HepG2 (cell line): Measurements from ENCODE around the gene GDF7. TPM values are rescaled to one million over a fixed set of nuclear protein-coding genes. Genes with fewer than 3 reads are reported as not detected.
A peak's percentile ranks its signal among the peaks of the same experiment; 100 is the strongest.

Source experiments
- FOXA1 ChIP-seq, 2 experiments: fragments of 450-650 bp in 1 of 2; sonication (generic) in 1 of 2; formaldehyde crosslinking in 1 of 2; IDR thresholded peaks; 2 replicates each; pipeline versions ENCODE4 v1.4.0 to v1.6.1; 2016 to 2020; ENCODE audit warnings: missing genetic modification reagents in 1 of 2
- FOXP4 ChIP-seq: sonication (generic); formaldehyde crosslinking; IDR thresholded peaks from 2 replicates; pipeline ENCODE4 v1.4.0; 2020; ENCODE audit warnings: missing genetic modification reagents
- IRX3 ChIP-seq: sonication (generic); formaldehyde crosslinking; IDR thresholded peaks from 2 replicates; pipeline ENCODE4 v1.8.1; 2023; ENCODE audit warnings: mild to moderate bottlenecking, low read depth, missing genetic modification reagents, borderline replicate concordance
- KDM6A ChIP-seq: IDR thresholded peaks from 2 replicates; pipeline ENCODE4 v1.6.1; 2016; ENCODE audit warnings: low read depth
- MAF1 ChIP-seq: sonication (generic); formaldehyde crosslinking; IDR thresholded peaks from 2 replicates; pipeline ENCODE4 v1.5.0; 2020; ENCODE audit warnings: missing genetic modification reagents, borderline replicate concordance
- MXI1 ChIP-seq: IDR thresholded peaks from 3 replicates; pipeline ENCODE4 v1.6.1; 2012; ENCODE audit warnings: low read depth, low read length, inconsistent platforms, borderline replicate concordance
- SKIL ChIP-seq: sonication (generic); formaldehyde crosslinking; IDR thresholded peaks from 2 replicates; pipeline ENCODE4 v1.8.0; 2022; ENCODE audit warnings: missing genetic modification reagents, mild to moderate bottlenecking, moderate library complexity, borderline replicate concordance
- SOX5 ChIP-seq: IDR thresholded peaks from 2 replicates; pipeline ENCODE4 v1.6.1; 2016; ENCODE audit warnings: borderline replicate concordance
- TRIM24 ChIP-seq: sonication (generic); formaldehyde crosslinking; IDR thresholded peaks from 2 replicates; pipeline ENCODE4 v1.8.0; 2022; ENCODE audit warnings: mild to moderate bottlenecking, missing genetic modification reagents
- ZBTB21 ChIP-seq: sonication (generic); formaldehyde crosslinking; IDR thresholded peaks from 2 replicates; pipeline ENCODE4 v1.4.0; 2020; ENCODE audit warnings: missing genetic modification reagents
- ZHX2 ChIP-seq, 2 experiments: sonication (generic) in 1 of 2; formaldehyde crosslinking in 1 of 2; IDR thresholded peaks; 2 replicates each; pipeline versions ENCODE4 v1.6.1 to v1.9.0; 2014 to 2022; ENCODE audit warnings: antibody characterized with exemption in 1 of 2, borderline replicate concordance in 1 of 2, inconsistent platforms in 1 of 2, low read depth in 1 of 2, missing genetic modification reagents in 1 of 2
- ZNF879 ChIP-seq: sonication (generic); formaldehyde crosslinking; IDR thresholded peaks from 2 replicates; pipeline ENCODE4 v1.8.1; 2023; ENCODE audit warnings: missing genetic modification reagents
- polyA plus RNA-seq, 8 experiments: library from polyadenylated mRNA; depleted of rRNA in 3 of 8; stranded (reverse) in 7 of 8; unstranded in 1 of 8; fragments of >200 nt; fragmentation: Illumina TruSeq in 4 of 8; extraction: Trizol in 4 of 8; gene quantifications; 2 replicates each; pipeline versions ENCODE4 v1.2.1 to v1.2.3, GENCODE V29; 2011 to 2016; ENCODE audit warnings: low read depth in 4 of 8, missing spikeins in 1 of 8, mixed read lengths in 1 of 8; ENCODE audit not compliant: insufficient read depth in 1 of 8
- total RNA-seq, 5 experiments: library from RNA; depleted of rRNA; stranded (reverse); fragments of >200 nt; fragmentation: Illumina TruSeq; extraction: Trizol; gene quantifications; 2 replicates each; pipeline ENCODE4 v1.2.3, GENCODE V29; 2016; ENCODE audit warnings: low read depth in 1 of 5
- TF ChIP-seq, protein P1 (sequence below): sonication (generic); formaldehyde crosslinking; IDR thresholded peaks from 2 replicates; pipeline ENCODE4 v1.4.0; 2020; ENCODE audit warnings: missing genetic modification reagents, borderline replicate concordance
- TF ChIP-seq, protein P2 (sequence below): sonication (generic); formaldehyde crosslinking; IDR thresholded peaks from 2 replicates; pipeline ENCODE4 v1.5.1; 2020; ENCODE audit warnings: missing genetic modification reagents, mild to moderate bottlenecking, borderline replicate concordance

Gene GDF7
- total and polyA plus RNA-seq, 2 of the 13 experiments (the other 11 are each of a cell fraction or from before 2014, with no cell fraction given) = 1.6 to 15.0 TPM

- no peak for TF ChIP-seq ZHX2 (IDR thresholded peaks at IDR 0.05; ENCODE audit: low read depth)
- no peak for TF ChIP-seq ZHX2 (CRISPR knock-in tag; IDR thresholded peaks at IDR 0.05; ENCODE audit: borderline replicate concordance)
- TF ChIP-seq KDM6A (CRISPR knock-in tag) = no peak
- no peak for TF ChIP-seq FOXA1 (IDR thresholded peaks at IDR 0.05)
- no peak for TF ChIP-seq FOXA1 (CRISPR knock-in tag; IDR thresholded peaks at IDR 0.05)
- TF ChIP-seq, protein P1, sequence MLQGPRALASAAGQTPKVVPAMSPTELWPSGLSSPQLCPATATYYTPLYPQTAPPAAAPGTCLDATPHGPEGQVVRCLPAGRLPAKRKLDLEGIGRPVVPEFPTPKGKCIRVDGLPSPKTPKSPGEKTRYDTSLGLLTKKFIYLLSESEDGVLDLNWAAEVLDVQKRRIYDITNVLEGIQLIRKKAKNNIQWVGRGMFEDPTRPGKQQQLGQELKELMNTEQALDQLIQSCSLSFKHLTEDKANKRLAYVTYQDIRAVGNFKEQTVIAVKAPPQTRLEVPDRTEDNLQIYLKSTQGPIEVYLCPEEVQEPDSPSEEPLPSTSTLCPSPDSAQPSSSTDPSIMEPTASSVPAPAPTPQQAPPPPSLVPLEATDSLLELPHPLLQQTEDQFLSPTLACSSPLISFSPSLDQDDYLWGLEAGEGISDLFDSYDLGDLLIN (CRISPR knock-in tag) = no peak; the same call in 1 of the 2 replicates
- no peak; the same call in 2 of the 3 replicates for TF ChIP-seq MXI1
- TF ChIP-seq ZNF879 (CRISPR knock-in tag) = no peak
- TF ChIP-seq TRIM24 (CRISPR knock-in tag) = no peak
- TF ChIP-seq ZBTB21 (CRISPR knock-in tag) = no peak
- TF ChIP-seq, protein P2, sequence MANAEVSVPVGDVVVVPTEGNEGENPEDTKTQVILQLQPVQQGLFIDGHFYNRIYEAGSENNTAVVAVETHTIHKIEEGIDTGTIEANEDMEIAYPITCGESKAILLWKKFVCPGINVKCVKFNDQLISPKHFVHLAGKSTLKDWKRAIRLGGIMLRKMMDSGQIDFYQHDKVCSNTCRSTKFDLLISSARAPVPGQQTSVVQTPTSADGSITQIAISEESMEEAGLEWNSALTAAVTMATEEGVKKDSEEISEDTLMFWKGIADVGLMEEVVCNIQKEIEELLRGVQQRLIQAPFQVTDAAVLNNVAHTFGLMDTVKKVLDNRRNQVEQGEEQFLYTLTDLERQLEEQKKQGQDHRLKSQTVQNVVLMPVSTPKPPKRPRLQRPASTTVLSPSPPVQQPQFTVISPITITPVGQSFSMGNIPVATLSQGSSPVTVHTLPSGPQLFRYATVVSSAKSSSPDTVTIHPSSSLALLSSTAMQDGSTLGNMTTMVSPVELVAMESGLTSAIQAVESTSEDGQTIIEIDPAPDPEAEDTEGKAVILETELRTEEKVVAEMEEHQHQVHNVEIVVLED = no peak
- TF ChIP-seq MAF1 (CRISPR knock-in tag) = no peak
- TF ChIP-seq FOXP4 = no peak
- TF ChIP-seq SOX5 (CRISPR knock-in tag) = no peak
- peak; percentile 27; the same call in 1 of the 2 replicates for TF ChIP-seq IRX3 (CRISPR knock-in tag)
- TF ChIP-seq SKIL = peak; percentile 62; the same call in 1 of the 2 replicates
Observed at GRCh38 chr2:20666304-20667150, at the start of gene GDF7 (continued).
